EL (cell line): ENCODE results near the gene NUP160.
"Not testable (repeated sequence)": the region's sequence is repeated elsewhere in the genome, so short reads cannot be mapped to it uniquely, and the experiment has no call there.

Experiments used
- DNase-seq: peaks from one replicate; pipeline ENCODE4 v3.0.0-alpha.2; 2016

Gene NUP160

GRCh38 chr11:47847892-47848699, at the start of gene NUP160:
TSS of gene NUP160 (minus strand) at chr11:47848350. CDS start at chr11:47848318, 32 bp downstream.
- DNase-seq: peak; percentile 70

- DNase-seq: no peak
These were observed 48.0 kb upstream of the NUP160 start for GRCh38 chr11:47896199-47896598.

GRCh38 chr11:47895035-47895434, 46.9 kb upstream of the NUP160 start:
- DNase-seq: no peak

- not testable (repeated sequence) for DNase-seq
These were observed 44.6 kb upstream of the NUP160 start for GRCh38 chr11:47892546-47893276.

GRCh38 chr11:47891886-47892285, 43.7 kb upstream of the NUP160 start:
- no peak for DNase-seq

GRCh38 chr11:47889714-47890441, 41.7 kb upstream of the NUP160 start:
- DNase-seq: no peak

- no peak for DNase-seq
These were observed 39.9 kb upstream of the NUP160 start for GRCh38 chr11:47887910-47888569.

- peak; percentile 72 for DNase-seq
These were observed 37.9 kb upstream of the NUP160 start for GRCh38 chr11:47886096-47886495.

GRCh38 chr11:47882437-47882836, 34.3 kb upstream of the NUP160 start:
- DNase-seq: not testable (repeated sequence)

- DNase-seq: no peak
These were observed 33.0 kb upstream of the NUP160 start for GRCh38 chr11:47881145-47881544.

- DNase-seq: no peak
These were observed 31.4 kb upstream of the NUP160 start for GRCh38 chr11:47879259-47880158.

GRCh38 chr11:47875858-47876257, 27.7 kb upstream of the NUP160 start:
- DNase-seq: not testable (repeated sequence)

- no peak for DNase-seq
These were observed 22.3 kb upstream of the NUP160 start for GRCh38 chr11:47870404-47870803.

GRCh38 chr11:47869544-47870393, 21.6 kb upstream of the NUP160 start:
- peak; percentile 36 for DNase-seq

GRCh38 chr11:47867823-47868222, 19.7 kb upstream of the NUP160 start:
- DNase-seq: no peak

- DNase-seq: not testable (repeated sequence)
These were observed 18.7 kb upstream of the NUP160 start for GRCh38 chr11:47866892-47867291.

GRCh38 chr11:47864901-47865300, 16.8 kb upstream of the NUP160 start:
- DNase-seq: no peak

- no peak for DNase-seq
These were observed 15.8 kb upstream of the NUP160 start for GRCh38 chr11:47863898-47864430.

- DNase-seq: peak; percentile 87
These were observed 15.2 kb upstream of the NUP160 start for GRCh38 chr11:47863189-47863897.

GRCh38 chr11:47861728-47862127, 13.6 kb upstream of the NUP160 start:
- DNase-seq: peak; percentile 81
